Ectodermal cell (in vitro differentiated cells): ENCODE data around the gene DVL3. TPM values are rescaled to one million over a fixed set of nuclear protein-coding genes. Genes with fewer than 3 reads are reported as not detected.
"Not testable (repeated sequence)": the region's sequence is repeated elsewhere in the genome, so short reads cannot be mapped to it uniquely, and the experiment has no call there.

ENCODE experiments used
- H3K27ac ChIP-seq: 2 replicates; pipeline ENCODE4 v1.7.0; 2013; ENCODE audit warnings: mild to moderate bottlenecking, low read depth, low read length; ENCODE audit not compliant: insufficient read depth, poor library complexity, severe bottlenecking
- H3K27me3 ChIP-seq: 2 replicates; pipeline ENCODE4 v1.7.0; 2013; ENCODE audit warnings: mild to moderate bottlenecking, low read length; ENCODE audit not compliant: insufficient read depth, control insufficient read depth, poor library complexity, severe bottlenecking
- H3K36me3 ChIP-seq: one replicate; pipeline ENCODE4 v1.7.0; 2013; ENCODE audit warnings: low read length; ENCODE audit not compliant: control insufficient read depth, insufficient read depth
- H3K4me1 ChIP-seq: one replicate; pipeline ENCODE4 v1.7.0; 2013; ENCODE audit warnings: low read length; ENCODE audit not compliant: control insufficient read depth, insufficient read depth
- H3K4me3 ChIP-seq: 2 replicates; pipeline ENCODE4 v1.7.0; 2013; ENCODE audit warnings: low read depth, low read length, control low read depth; ENCODE audit not compliant: insufficient read depth
- H3K9me3 ChIP-seq: 2 replicates; pipeline ENCODE4 v1.7.0; 2013; ENCODE audit warnings: mild to moderate bottlenecking, low read length, moderate library complexity; ENCODE audit not compliant: control insufficient read depth
- WGBS, 2 experiments: methylation state at CpG; one replicate each; pipeline ENCODE4 v1.1.7; 2013; ENCODE audit warnings: missing lambda C conversion rate in 2 of 2; 5-methylcytosine and 5-hydroxymethylcytosine counted together
- polyA plus RNA-seq, 4 experiments: library from polyadenylated mRNA; stranded (reverse); fragments of 50-300 nt; gene quantifications; one replicate each; pipeline ENCODE4 v1.2.3, GENCODE V29; 2013

The DVL3 gene
- polyA plus RNA-seq (2013, experiment 1 of 4), result 62.2 TPM
- 65.2 TPM for polyA plus RNA-seq (2013, experiment 2 of 4)
- 52.0 TPM for polyA plus RNA-seq (2013, experiment 3 of 4)
- polyA plus RNA-seq (2013, experiment 4 of 4), result 56.7 TPM

DNA sequence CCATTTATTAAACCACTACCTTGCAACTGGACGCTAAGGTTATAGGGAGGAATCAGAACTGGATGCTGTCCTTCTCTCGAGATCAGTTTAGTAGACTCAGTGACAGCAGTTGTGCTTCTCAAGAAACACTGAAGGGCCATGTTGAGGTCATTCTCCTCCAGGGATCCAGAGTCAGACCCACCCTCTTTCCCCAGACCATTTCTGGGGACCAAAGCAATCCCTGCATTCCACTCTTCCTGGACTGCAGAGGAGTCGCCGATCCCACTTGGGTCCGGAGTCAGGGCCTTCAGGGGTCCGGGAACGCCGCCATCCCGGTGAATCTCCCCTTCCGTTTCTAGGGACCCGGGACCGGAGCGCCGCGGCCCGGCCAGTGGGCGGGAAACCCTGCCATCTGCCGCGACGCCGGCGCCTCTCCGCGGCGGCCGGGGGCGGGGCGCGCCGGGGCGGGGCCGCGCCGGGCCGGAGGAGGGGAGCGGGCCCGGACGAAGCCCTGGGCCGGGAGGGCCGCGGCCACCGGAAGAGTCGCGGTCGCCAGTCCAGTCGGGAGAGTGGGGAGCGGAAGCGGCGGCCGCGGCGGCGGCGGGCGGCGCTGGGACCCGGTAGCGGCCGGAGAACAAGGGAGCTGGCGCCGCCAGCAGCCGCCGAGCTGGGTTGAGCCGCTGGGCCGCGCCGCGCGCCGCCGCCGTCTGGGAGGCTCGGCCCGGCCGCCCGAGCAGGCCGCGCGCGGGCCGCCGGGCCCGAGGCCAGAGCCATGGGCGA, at the start of gene DVL3:
TSS of gene DVL3 (plus strand) at position 493 of the 759 bp plus-strand sequence. CDS start at position 752, 259 bp downstream.
- Histone ChIP-seq H3K4me3 (peak within 1 kb of the TSS; percentile 89), H3K36me3 (no peaks in the 10 kb centered on the region)

DNA sequence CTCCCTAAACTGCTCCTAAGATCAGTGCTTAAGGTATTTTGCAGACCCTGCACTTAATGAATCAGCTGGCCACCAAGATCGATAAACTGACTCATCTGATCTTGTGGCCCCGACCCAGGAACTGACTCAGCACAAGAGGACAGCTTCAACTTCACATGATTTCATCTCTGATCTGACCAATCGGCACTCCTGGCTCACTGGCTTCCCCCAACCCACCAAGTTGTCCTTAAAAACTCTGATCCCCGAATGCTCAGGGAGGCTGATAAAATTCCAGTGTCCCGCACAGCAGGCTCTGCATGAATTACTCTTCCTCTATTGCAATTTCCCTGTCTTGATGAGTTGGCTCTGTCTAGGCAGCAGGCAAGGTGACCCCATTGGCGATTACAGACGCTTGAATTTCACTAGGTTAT, 44.9 kb upstream of the DVL3 start:
- WGBS, 2 experiments, result 74 to 82% methylated on average over 7 of the region's 7 CpGs
- Histone ChIP-seq H3K9me3 (no peaks in the 10 kb centered on the region), H3K27ac (no peak overlapping the region), H3K4me1 (no peaks in the 10 kb centered on the region), H3K4me3 (no peak overlapping the region), H3K27me3 (no peaks in the 10 kb centered on the region), H3K36me3 (no peaks in the 10 kb centered on the region)

More for the DNA sequence above, at the start of gene DVL3:
- H3K9me3 ChIP-seq, result no peaks in the 10 kb centered on the region
- peak within 1 kb of the TSS; percentile 90 for H3K27ac ChIP-seq
- no peaks in the 10 kb centered on the region for H3K27me3 ChIP-seq
- peaks cover 20% of the 10 kb centered on the region for H3K4me1 ChIP-seq
- 1% methylated on average over 84 of the region's 84 CpGs for WGBS, 2 experiments

DNA sequence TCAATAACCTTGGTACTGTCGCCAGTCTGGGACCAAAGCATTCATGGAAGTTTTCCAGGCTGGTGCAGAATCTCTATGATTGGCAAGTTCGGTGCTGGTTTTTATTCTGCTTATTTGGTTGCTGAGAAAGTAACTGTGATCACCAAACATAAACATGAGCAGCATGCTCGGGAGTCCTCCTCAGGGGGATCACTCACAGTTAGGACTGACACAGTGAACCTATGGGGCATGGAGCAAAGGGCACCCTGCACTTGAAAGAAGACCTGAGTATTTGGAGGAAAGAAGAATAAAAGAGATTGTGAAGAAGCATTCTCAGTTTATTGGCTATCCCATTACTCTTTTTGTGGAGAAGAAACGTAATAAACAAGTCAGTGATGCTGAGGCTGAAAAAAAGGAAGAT, 39.2 kb upstream of the DVL3 start:
- no peak overlapping the region for H3K4me3 ChIP-seq
- no peaks in the 10 kb centered on the region for H3K36me3 ChIP-seq
- 88 to 94% methylated on average over 4 of the region's 4 CpGs for WGBS, 2 experiments
- H3K27me3 ChIP-seq, result no peaks in the 10 kb centered on the region
- no peaks in the 10 kb centered on the region for H3K9me3 ChIP-seq
- no peak overlapping the region for H3K27ac ChIP-seq
- no peaks in the 10 kb centered on the region for H3K4me1 ChIP-seq

DNA sequence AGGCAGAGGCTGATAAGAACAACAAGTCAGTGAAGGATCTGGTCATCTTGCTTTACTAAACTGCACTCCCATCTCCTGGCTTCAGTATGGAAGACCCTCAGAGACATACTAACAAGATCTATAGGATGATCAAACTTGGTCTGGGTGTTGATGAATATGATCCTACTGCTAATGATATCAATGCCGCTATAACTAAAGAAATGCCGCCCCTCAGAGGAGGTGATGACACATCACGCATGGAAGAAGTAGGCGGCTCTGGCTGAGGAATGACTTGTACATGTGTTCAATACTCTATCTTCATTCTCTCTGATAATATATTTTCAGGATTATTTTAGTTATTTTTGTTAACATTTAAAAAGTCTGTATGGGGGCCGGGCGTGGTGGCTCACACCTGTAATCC, 37.5 kb upstream of the DVL3 start:
- Histone ChIP-seq H3K4me1 (no peaks in the 10 kb centered on the region), H3K27me3 (no peaks in the 10 kb centered on the region), H3K36me3 (no peaks in the 10 kb centered on the region), H3K9me3 (no peaks in the 10 kb centered on the region), H3K27ac (no peak overlapping the region), H3K4me3 (no peak overlapping the region)
- WGBS, 2 experiments, result 91 to 97% methylated on average over 6 of the region's 6 CpGs

DNA sequence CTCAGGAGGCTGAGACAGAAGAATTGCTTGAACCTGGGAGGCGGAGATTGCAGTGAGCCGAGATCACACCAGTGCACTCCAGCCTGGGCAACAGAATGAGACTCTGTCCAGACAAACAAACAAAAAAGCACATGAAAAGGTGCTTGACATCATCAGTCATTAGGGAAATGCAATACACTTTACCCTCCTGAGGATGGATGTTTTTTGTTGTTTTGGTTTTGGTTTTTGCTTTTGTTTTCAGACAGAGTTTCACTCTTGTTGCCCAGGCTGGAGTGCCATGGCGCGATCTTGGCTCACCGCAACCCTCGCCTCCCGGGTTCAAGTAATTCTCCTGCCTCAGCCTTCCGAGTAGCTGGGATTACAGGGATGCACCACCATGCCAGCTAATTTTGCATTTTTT, 34.1 kb upstream of the DVL3 start:
- H3K9me3 ChIP-seq, H3K27ac ChIP-seq, H3K4me3 ChIP-seq, H3K4me1 ChIP-seq, H3K36me3 ChIP-seq, H3K27me3 ChIP-seq: not testable (repeated sequence)
- WGBS, 2 experiments, result 92 to 95% methylated on average over 8 of the region's 8 CpGs

DNA sequence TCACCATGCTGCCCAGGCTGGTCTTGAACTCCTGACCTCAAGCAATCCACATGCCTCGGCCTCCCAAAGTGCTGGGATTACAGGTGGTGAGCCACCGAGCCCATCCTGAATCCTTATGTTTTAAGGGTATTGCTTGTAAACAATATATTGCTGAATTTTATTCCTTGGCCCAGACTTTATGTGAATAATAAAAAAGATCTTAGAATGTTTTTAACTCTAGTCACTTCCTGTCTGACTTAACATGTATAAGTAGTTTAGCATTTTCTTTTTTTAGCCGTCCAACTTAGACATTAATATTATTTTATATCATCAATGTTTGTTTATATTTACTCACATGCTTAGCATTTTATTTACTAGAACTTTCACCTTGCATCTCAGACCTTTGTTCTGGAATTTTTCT, 29.2 kb upstream of the DVL3 start:
- WGBS, 2 experiments, result 61 to 68% methylated on average over 2 of the region's 3 CpGs
- Histone ChIP-seq H3K27me3 (no peaks in the 10 kb centered on the region), H3K4me1 (no peaks in the 10 kb centered on the region), H3K9me3 (no peaks in the 10 kb centered on the region), H3K27ac (no peak overlapping the region), H3K36me3 (no peaks in the 10 kb centered on the region), H3K4me3 (no peak overlapping the region)

DNA sequence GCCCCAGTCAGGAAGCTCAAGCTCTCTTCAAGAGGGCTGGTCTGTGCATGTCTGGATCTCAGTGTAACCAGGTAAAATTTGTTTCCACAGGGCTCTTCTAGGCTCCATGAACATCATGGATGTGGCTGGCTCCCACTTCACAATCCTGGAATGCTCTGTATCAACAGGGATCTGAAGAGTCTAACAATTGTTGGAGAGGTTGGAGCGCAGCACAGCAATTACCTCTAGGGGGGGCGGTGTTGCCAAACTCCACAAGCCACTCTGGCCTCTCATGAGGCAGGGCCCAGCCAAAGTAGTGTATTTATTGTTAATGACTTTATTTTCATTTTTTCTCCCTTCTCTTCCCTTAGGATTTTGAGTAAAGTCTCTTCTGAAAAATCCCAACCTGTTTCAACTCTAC, 26.2 kb upstream of the DVL3 start:
- Histone ChIP-seq H3K27ac (no peak overlapping the region), H3K4me3 (no peak overlapping the region), H3K27me3 (peaks cover 3% of the 10 kb centered on the region), H3K4me1 (no peaks in the 10 kb centered on the region), H3K9me3 (no peaks in the 10 kb centered on the region), H3K36me3 (no peaks in the 10 kb centered on the region)
- 18 to 25% methylated on average over 2 of the region's 2 CpGs for WGBS, 2 experiments

DNA sequence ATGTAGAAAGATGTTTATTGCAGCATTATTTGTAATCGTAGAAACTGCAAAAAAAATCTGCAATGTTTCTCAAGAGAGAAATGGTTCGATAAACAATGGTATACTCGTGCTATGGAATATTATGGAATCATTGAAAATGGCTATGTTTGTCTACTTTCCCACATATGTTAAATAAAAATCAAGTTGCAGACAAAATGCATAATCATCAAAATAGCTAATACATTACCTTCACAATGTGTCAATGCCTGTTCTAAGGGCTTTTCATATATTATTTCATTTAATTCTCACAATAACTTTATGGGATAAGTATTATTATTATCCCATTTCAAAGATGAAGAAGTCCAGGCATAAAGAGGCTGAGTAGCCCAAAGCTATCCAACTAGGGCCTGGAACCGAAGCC, 22.2 kb upstream of the DVL3 start:
- Histone ChIP-seq H3K27ac (no peak overlapping the region), H3K4me1 (no peaks in the 10 kb centered on the region), H3K9me3 (no peaks in the 10 kb centered on the region), H3K27me3 (peaks cover 3% of the 10 kb centered on the region), H3K4me3 (no peak overlapping the region), H3K36me3 (no peaks in the 10 kb centered on the region)
- 88 to 95% methylated on average over 3 to 4 of the region's 4 CpGs for WGBS, 2 experiments

DNA sequence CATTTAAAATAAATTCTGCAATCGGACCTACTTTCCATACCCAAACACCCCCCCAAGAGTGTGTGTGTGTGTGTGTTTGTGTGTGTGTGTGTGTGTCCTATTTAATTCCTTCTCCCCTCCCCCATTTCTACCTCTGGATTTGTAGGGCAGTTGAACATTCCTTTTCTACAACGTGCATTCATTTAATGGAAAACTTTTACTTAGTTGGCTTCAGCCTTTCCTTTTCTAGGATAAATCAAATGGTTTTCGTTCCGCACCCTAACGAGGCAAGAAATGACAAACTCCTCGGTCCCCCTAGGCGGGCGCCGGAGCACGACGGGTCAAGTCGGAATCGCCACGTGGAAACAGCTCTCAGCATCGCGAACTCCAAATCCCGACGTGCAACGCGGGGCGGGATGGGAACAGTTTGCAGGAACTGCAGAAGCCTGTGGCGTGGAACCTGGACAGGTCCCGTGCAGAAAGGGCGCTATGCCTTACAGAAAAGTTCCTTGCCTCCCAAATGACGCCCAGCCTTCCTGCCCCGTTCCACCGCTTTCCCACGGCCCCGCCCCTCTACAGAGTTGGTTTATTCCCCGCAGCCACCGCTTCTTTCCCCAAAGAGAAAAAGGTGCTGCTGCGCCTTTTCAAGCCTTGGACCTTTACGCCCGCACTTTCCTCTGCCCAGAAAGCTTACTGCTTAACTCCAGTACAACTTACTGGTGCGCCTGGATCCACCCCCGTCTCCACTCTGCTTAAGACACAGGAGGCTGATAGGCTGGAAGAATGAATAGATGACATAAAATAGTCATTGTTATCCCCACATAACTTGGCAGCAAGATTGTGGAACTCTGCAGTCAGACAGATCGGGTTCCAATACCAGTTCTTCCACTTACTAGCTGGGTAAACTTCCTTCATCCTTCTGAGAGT, 21.1 kb upstream of the DVL3 start:
- peaks cover 3% of the 10 kb centered on the region for H3K27me3 ChIP-seq
- H3K4me1 ChIP-seq, result no peaks in the 10 kb centered on the region
- peak overlapping the region; percentile 72 for H3K4me3 ChIP-seq
- H3K36me3 ChIP-seq, result no peaks in the 10 kb centered on the region
- 0 to 1% methylated on average over 34 to 36 of the region's 37 CpGs for WGBS, 2 experiments
- H3K9me3 ChIP-seq, result no peaks in the 10 kb centered on the region
- H3K27ac ChIP-seq, result no peak overlapping the region

DNA sequence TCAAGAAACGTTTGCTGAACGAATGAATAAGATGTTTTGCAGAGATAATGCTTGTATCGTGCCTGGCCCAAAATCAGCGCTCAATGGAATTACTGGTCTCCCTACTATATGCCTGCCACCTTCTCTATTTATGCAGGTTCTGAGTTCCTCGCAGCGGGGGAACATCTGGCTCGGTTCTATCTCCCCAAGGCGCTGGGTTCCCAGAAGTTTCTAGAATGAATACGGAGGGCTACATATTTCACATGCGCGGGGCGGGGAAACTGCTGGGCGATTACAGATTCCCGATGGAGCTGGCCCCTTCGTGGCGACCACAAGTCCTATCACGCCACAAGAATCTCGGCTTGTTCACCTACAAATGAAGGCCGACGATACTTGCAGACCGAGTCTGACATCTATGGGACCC, 20.4 kb upstream of the DVL3 start:
- H3K9me3 ChIP-seq, result no peaks in the 10 kb centered on the region
- peak overlapping the region; percentile 72 for H3K4me3 ChIP-seq
- H3K27ac ChIP-seq, result no peak overlapping the region
- H3K4me1 ChIP-seq, result no peaks in the 10 kb centered on the region
- H3K36me3 ChIP-seq, result no peaks in the 10 kb centered on the region
- WGBS, 2 experiments, result 0 to 1% methylated on average over 21 of the region's 21 CpGs
- H3K27me3 ChIP-seq, result peaks cover 3% of the 10 kb centered on the region
